Measurements from ENCODE around the gene FOLR3. TPM values are rescaled to one million over a fixed set of nuclear protein-coding genes. Genes with fewer than 3 reads are reported as not detected.

FOLR3 gene
- total and polyA plus RNA-seq, 9 of the 15 experiments (the other 6 are each of a cell fraction or from before 2014, with no cell fraction given) = not detected

- TF ChIP-seq NRF1 (conservative IDR thresholded peaks at IDR 0.05 in 1 of 2, IDR thresholded peaks at IDR 0.05 in 1 of 2) = no peak
- no peak for TF ChIP-seq ZC3H8 (IDR thresholded peaks at IDR 0.05)
- TF ChIP-seq POLR2G (IDR thresholded peaks at IDR 0.05; ENCODE audit: low read depth, low read length) = no peak
- TF ChIP-seq MYNN (IDR thresholded peaks at IDR 0.05) = no peak
- TF ChIP-seq MYNN (CRISPR knock-in tag; IDR thresholded peaks at IDR 0.05) = no peak
- TF ChIP-seq ZEB2 (IDR thresholded peaks at IDR 0.05) = no peak
- TF ChIP-seq BRD9 (IDR thresholded peaks at IDR 0.05; ENCODE audit: low read depth, partially characterized antibody) = peak; percentile 61
- TF ChIP-seq BDP1 (IDR thresholded peaks at IDR 0.05; ENCODE audit: insufficient read depth, insufficient read length) = no peak
- TF ChIP-seq ZNF24 (IDR thresholded peaks at IDR 0.05) = no peak
- no peak for TF ChIP-seq ATF2 (CRISPR knock-in tag; IDR thresholded peaks at IDR 0.05)
- TF ChIP-seq ASH1L (IDR thresholded peaks at IDR 0.05; ENCODE audit: borderline replicate concordance, low read depth, partially characterized antibody) = no peak
- no peak for TF ChIP-seq SRSF1 (IDR thresholded peaks at IDR 0.05; ENCODE audit: low read depth, low read length)
- TF ChIP-seq LARP7 (IDR thresholded peaks at IDR 0.05) = no peak
- TF ChIP-seq PTTG1 (tag; IDR thresholded peaks at IDR 0.05; ENCODE audit: low read depth) = no peak
- TF ChIP-seq TAF1 (IDR thresholded peaks at IDR 0.05; ENCODE audit: control insufficient read depth, extremely low read depth, insufficient read depth, low read length, severe bottlenecking) = no peak
- no peak for TF ChIP-seq ZNF133 (CRISPR knock-in tag; IDR thresholded peaks at IDR 0.05)
- TF ChIP-seq CBFA2T2 (conservative IDR thresholded peaks at IDR 0.05) = no peak
- TF ChIP-seq, protein P1, sequence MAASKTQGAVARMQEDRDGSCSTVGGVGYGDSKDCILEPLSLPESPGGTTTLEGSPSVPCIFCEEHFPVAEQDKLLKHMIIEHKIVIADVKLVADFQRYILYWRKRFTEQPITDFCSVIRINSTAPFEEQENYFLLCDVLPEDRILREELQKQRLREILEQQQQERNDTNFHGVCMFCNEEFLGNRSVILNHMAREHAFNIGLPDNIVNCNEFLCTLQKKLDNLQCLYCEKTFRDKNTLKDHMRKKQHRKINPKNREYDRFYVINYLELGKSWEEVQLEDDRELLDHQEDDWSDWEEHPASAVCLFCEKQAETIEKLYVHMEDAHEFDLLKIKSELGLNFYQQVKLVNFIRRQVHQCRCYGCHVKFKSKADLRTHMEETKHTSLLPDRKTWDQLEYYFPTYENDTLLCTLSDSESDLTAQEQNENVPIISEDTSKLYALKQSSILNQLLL (CRISPR knock-in tag; IDR thresholded peaks at IDR 0.05; ENCODE audit: borderline replicate concordance) = no peak
- no peak for TF ChIP-seq CBX2 (IDR thresholded peaks at IDR 0.05; ENCODE audit: insufficient read depth, low read length, poor library complexity, severe bottlenecking)
- no peak for TF ChIP-seq ZNF174 (CRISPR knock-in tag; IDR thresholded peaks at IDR 0.05)
- TF ChIP-seq, protein P2, sequence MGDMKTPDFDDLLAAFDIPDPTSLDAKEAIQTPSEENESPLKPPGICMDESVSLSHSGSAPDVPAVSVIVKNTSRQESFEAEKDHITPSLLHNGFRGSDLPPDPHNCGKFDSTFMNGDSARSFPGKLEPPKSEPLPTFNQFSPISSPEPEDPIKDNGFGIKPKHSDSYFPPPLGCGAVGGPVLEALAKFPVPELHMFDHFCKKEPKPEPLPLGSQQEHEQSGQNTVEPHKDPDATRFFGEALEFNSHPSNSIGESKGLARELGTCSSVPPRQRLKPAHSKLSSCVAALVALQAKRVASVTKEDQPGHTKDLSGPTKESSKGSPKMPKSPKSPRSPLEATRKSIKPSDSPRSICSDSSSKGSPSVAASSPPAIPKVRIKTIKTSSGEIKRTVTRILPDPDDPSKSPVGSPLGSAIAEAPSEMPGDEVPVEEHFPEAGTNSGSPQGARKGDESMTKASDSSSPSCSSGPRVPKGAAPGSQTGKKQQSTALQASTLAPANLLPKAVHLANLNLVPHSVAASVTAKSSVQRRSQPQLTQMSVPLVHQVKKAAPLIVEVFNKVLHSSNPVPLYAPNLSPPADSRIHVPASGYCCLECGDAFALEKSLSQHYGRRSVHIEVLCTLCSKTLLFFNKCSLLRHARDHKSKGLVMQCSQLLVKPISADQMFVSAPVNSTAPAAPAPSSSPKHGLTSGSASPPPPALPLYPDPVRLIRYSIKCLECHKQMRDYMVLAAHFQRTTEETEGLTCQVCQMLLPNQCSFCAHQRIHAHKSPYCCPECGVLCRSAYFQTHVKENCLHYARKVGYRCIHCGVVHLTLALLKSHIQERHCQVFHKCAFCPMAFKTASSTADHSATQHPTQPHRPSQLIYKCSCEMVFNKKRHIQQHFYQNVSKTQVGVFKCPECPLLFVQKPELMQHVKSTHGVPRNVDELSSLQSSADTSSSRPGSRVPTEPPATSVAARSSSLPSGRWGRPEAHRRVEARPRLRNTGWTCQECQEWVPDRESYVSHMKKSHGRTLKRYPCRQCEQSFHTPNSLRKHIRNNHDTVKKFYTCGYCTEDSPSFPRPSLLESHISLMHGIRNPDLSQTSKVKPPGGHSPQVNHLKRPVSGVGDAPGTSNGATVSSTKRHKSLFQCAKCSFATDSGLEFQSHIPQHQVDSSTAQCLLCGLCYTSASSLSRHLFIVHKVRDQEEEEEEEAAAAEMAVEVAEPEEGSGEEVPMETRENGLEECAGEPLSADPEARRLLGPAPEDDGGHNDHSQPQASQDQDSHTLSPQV (IDR thresholded peaks at IDR 0.05) = no peak
- no peak for TF ChIP-seq TEAD4 (IDR thresholded peaks at IDR 0.05; ENCODE audit: low read length)
- no peak for TF ChIP-seq TEAD4 (CRISPR knock-in tag; IDR thresholded peaks at IDR 0.05; ENCODE audit: borderline replicate concordance)
- TF ChIP-seq HEY1 (CRISPR knock-in tag; IDR thresholded peaks at IDR 0.05; ENCODE audit: borderline replicate concordance) = no peak
- TF ChIP-seq ZNF696 (CRISPR knock-in tag; conservative IDR thresholded peaks at IDR 0.05) = no peak
- no peak for TF ChIP-seq FIP1L1 (IDR thresholded peaks at IDR 0.05; ENCODE audit: low read depth, low read length, poor library complexity, severe bottlenecking)
Measured at GRCh38 chr11:72103754-72104167, 31.8 kb upstream of the FOLR3 start (continued).
